ENCODE measurements around the gene TMEM134.

DNA sequence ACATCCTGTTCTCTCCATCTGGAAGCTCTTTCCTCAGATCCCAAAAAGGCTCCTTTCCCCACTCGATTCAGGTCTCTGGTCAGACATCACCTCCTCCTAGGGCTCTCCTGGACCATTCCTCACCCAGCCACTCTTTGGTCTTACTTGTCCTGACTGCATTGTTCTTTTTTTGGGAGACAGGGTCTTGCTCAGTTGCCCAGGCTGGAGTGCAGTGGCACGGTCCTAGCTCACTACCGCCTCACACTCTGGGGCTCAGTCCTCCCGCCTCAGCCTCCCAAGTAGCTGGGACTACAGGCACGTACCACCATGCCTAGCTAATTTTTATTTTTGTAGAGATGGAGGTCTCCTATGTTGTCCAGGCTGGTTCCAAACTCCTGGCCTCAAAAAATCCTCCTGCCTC is 23.5 kb downstream of the TMEM134 start:
- TF ChIP-seq EZH2phosphoT487 (IDR thresholded peaks at IDR 0.05; ENCODE audit: borderline replicate concordance, low read length) = no peak
- TF ChIP-seq, protein P1, sequence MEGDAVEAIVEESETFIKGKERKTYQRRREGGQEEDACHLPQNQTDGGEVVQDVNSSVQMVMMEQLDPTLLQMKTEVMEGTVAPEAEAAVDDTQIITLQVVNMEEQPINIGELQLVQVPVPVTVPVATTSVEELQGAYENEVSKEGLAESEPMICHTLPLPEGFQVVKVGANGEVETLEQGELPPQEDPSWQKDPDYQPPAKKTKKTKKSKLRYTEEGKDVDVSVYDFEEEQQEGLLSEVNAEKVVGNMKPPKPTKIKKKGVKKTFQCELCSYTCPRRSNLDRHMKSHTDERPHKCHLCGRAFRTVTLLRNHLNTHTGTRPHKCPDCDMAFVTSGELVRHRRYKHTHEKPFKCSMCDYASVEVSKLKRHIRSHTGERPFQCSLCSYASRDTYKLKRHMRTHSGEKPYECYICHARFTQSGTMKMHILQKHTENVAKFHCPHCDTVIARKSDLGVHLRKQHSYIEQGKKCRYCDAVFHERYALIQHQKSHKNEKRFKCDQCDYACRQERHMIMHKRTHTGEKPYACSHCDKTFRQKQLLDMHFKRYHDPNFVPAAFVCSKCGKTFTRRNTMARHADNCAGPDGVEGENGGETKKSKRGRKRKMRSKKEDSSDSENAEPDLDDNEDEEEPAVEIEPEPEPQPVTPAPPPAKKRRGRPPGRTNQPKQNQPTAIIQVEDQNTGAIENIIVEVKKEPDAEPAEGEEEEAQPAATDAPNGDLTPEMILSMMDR (IDR thresholded peaks at IDR 0.05; ENCODE audit: low read depth, low read length, poor library complexity, severe bottlenecking) = no peak
